Gastrocnemius medialis (tissue), 4 donors: ENCODE measurements around the gene SUGCT.

Experiments
- POLR2A ChIP-seq, 2 donors: fragments of 450-650 bp; IDR thresholded peaks; one replicate each; pipeline ENCODE4 v1.6.1; 2017; ENCODE audit warnings: antibody characterized with exemption in 2 of 2, mild to moderate bottlenecking in 2 of 2, moderate library complexity in 2 of 2
- TF ChIP-seq, protein P1 (sequence below), 5 experiments: fragments of 450-650 bp in 3 of 5; fragments of 200-600 bp in 2 of 5; sonication (generic) in 2 of 5; IDR thresholded peaks in 4 of 5; conservative IDR thresholded peaks in 1 of 5; 1 replicate in 4 of 5; 2 replicates in 1 of 5; pipeline ENCODE4 v1.5.1; 2016 to 2019; ENCODE audit warnings: antibody characterized with exemption in 5 of 5, mild to moderate bottlenecking in 3 of 5, moderate library complexity in 3 of 5

GRCh38 chr7:40780460-40780859 lies 645.7 kb downstream of the SUGCT start:
- no peak for TF ChIP-seq POLR2A (IDR thresholded peaks at IDR 0.05)
- TF ChIP-seq, protein P1, sequence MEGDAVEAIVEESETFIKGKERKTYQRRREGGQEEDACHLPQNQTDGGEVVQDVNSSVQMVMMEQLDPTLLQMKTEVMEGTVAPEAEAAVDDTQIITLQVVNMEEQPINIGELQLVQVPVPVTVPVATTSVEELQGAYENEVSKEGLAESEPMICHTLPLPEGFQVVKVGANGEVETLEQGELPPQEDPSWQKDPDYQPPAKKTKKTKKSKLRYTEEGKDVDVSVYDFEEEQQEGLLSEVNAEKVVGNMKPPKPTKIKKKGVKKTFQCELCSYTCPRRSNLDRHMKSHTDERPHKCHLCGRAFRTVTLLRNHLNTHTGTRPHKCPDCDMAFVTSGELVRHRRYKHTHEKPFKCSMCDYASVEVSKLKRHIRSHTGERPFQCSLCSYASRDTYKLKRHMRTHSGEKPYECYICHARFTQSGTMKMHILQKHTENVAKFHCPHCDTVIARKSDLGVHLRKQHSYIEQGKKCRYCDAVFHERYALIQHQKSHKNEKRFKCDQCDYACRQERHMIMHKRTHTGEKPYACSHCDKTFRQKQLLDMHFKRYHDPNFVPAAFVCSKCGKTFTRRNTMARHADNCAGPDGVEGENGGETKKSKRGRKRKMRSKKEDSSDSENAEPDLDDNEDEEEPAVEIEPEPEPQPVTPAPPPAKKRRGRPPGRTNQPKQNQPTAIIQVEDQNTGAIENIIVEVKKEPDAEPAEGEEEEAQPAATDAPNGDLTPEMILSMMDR (IDR thresholded peaks at IDR 0.05 in 4 of 5, conservative IDR thresholded peaks at IDR 0.05 in 1 of 5): no peak
